Measurements from ENCODE around the gene BGLAP. TPM values are rescaled to one million over a fixed set of nuclear protein-coding genes. Genes with fewer than 3 reads are reported as not detected.

Gene BGLAP
- total and polyA plus RNA-seq, 2 of the 13 experiments (the other 11 are each of a cell fraction or from before 2014, with no cell fraction given) = 0.62 to 1.6 TPM

GRCh38 chr1:156245451-156246232 is 3.7 kb downstream of the BGLAP start (continued):
- TF ChIP-seq GATAD2A (CRISPR knock-in tag; IDR thresholded peaks at IDR 0.05) = no peak
- TF ChIP-seq RNF2 (conservative IDR thresholded peaks at IDR 0.05; ENCODE audit: low read depth) = peak; percentile 45
- TF ChIP-seq ZNF891 (CRISPR knock-in tag; IDR thresholded peaks at IDR 0.05) = 0 out of 2 replicates have a peak, but pooled peaks have one; percentile 47
- no peak for TF ChIP-seq ZNF367 (CRISPR knock-in tag; IDR thresholded peaks at IDR 0.05; ENCODE audit: borderline replicate concordance)
- TF ChIP-seq POLR2AphosphoS5 (IDR thresholded peaks at IDR 0.05; ENCODE audit: low read depth, low read length) = no peak
- TF ChIP-seq, protein P1, sequence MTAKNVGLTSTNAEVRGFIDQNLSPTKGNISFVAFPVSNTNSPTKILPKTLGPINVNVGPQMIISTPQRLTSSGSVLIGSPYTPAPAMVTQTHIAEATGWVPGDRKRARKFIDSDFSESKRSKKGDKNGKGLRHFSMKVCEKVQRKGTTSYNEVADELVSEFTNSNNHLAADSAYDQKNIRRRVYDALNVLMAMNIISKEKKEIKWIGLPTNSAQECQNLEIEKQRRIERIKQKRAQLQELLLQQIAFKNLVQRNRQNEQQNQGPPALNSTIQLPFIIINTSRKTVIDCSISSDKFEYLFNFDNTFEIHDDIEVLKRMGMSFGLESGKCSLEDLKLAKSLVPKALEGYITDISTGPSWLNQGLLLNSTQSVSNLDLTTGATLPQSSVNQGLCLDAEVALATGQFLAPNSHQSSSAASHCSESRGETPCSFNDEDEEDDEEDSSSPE (CRISPR knock-in tag; IDR thresholded peaks at IDR 0.05) = peak; percentile 49; the same call in 1 of the 2 replicates
- TF ChIP-seq ZNF543 (CRISPR knock-in tag; IDR thresholded peaks at IDR 0.05) = peak; percentile 72; the same call in 1 of the 2 replicates
- TF ChIP-seq, protein P2, sequence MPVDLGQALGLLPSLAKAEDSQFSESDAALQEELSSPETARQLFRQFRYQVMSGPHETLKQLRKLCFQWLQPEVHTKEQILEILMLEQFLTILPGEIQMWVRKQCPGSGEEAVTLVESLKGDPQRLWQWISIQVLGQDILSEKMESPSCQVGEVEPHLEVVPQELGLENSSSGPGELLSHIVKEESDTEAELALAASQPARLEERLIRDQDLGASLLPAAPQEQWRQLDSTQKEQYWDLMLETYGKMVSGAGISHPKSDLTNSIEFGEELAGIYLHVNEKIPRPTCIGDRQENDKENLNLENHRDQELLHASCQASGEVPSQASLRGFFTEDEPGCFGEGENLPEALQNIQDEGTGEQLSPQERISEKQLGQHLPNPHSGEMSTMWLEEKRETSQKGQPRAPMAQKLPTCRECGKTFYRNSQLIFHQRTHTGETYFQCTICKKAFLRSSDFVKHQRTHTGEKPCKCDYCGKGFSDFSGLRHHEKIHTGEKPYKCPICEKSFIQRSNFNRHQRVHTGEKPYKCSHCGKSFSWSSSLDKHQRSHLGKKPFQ (CRISPR knock-in tag; IDR thresholded peaks at IDR 0.05; ENCODE audit: insufficient replicate concordance) = no peak
- TF ChIP-seq HOXD1 (CRISPR knock-in tag; IDR thresholded peaks at IDR 0.05) = no peak
- TF ChIP-seq KDM2A (CRISPR knock-in tag; IDR thresholded peaks at IDR 0.05; ENCODE audit: borderline replicate concordance, low read depth) = peak; percentile 90
- 0 out of 2 replicates have a peak, but pooled peaks have one; percentile 6 for TF ChIP-seq ZNF788 (CRISPR knock-in tag; IDR thresholded peaks at IDR 0.05; ENCODE audit: borderline replicate concordance)
- TF ChIP-seq ZSCAN29 (CRISPR knock-in tag; conservative IDR thresholded peaks at IDR 0.05) = no peak
- peak; percentile 43; the same call in 1 of the 2 replicates for TF ChIP-seq ZBTB3 (CRISPR knock-in tag; IDR thresholded peaks at IDR 0.05; ENCODE audit: borderline replicate concordance, low read depth)
- TF ChIP-seq ZNF326 (CRISPR knock-in tag; IDR thresholded peaks at IDR 0.05; ENCODE audit: borderline replicate concordance) = 0 out of 2 replicates have a peak, but pooled peaks have one; percentile 71
- peak; percentile 28; the same call in 1 of the 2 replicates for TF ChIP-seq GABPA (IDR thresholded peaks at IDR 0.05; ENCODE audit: low read depth, low read length)
- no peak for TF ChIP-seq GABPA (CRISPR knock-in tag; IDR thresholded peaks at IDR 0.05; ENCODE audit: low read depth)
- no peak for TF ChIP-seq SOX6 (IDR thresholded peaks at IDR 0.05)
- 0 out of 2 replicates have a peak, but pooled peaks have one; percentile 8 for TF ChIP-seq SOX6 (CRISPR knock-in tag; IDR thresholded peaks at IDR 0.05)
- 0 out of 2 replicates have a peak, but pooled peaks have one; percentile 49 for TF ChIP-seq DZIP1 (CRISPR knock-in tag; IDR thresholded peaks at IDR 0.05)
- no peak for TF ChIP-seq ZNF772 (CRISPR knock-in tag; IDR thresholded peaks at IDR 0.05)
- TF ChIP-seq, protein P3, sequence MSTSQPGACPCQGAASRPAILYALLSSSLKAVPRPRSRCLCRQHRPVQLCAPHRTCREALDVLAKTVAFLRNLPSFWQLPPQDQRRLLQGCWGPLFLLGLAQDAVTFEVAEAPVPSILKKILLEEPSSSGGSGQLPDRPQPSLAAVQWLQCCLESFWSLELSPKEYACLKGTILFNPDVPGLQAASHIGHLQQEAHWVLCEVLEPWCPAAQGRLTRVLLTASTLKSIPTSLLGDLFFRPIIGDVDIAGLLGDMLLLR (CRISPR knock-in tag; IDR thresholded peaks at IDR 0.05) = peak; percentile 31; the same call in 1 of the 2 replicates
- no peak for TF ChIP-seq NR3C1 (CRISPR knock-in tag; IDR thresholded peaks at IDR 0.05)
- TF ChIP-seq SRSF9 (IDR thresholded peaks at IDR 0.05; ENCODE audit: borderline replicate concordance, insufficient read depth, low read depth, low read length, poor library complexity, severe bottlenecking) = no peak
- TF ChIP-seq ZKSCAN1 (IDR thresholded peaks at IDR 0.05; ENCODE audit: low read length) = no peak
- TF ChIP-seq ZNF451 (CRISPR knock-in tag; IDR thresholded peaks at IDR 0.05) = peak; percentile 72; the same call in 1 of the 2 replicates

Measured in HepG2 (cell line).